K562 (cell line): ENCODE results near the gene EMID1. TPM values are rescaled to one million over a fixed set of nuclear protein-coding genes. Genes with fewer than 3 reads are reported as not detected.

Experiments
- ATF7 ChIP-seq: fragments of 450-650 bp; IDR thresholded peaks from 2 replicates; pipeline ENCODE4 v1.7.1; 2014; ENCODE audit warnings: mild to moderate bottlenecking, moderate library complexity
- CBFA2T2 ChIP-seq: fragments of 450-650 bp; conservative IDR thresholded peaks from 2 replicates; pipeline ENCODE4 v1.6.1; 2017; ENCODE audit warnings: mild to moderate bottlenecking
- CREM ChIP-seq: IDR thresholded peaks from 2 replicates; pipeline ENCODE4 v1.6.1; 2014; ENCODE audit warnings: antibody characterized with exemption, low read depth
- L3MBTL2 ChIP-seq: fragments of 450-650 bp; IDR thresholded peaks from 2 replicates; pipeline ENCODE4 v1.6.1; 2016; ENCODE audit warnings: mild to moderate bottlenecking, moderate library complexity
- RAD51 ChIP-seq: fragments of 450-650 bp; IDR thresholded peaks from 2 replicates; pipeline ENCODE4 v1.7.1; 2016; ENCODE audit warnings: low read depth, mild to moderate bottlenecking, borderline replicate concordance
- SIRT6 ChIP-seq: IDR thresholded peaks from one replicate; pipeline ENCODE4 v1.6.1; 2012; ENCODE audit warnings: low read depth, mild to moderate bottlenecking, control low read depth, inconsistent platforms, low read length, moderate library complexity
- SIX5 ChIP-seq, 2 experiments: IDR thresholded peaks; 2 replicates each; pipeline ENCODE4 v1.6.1; 2011; ENCODE audit warnings: low read length in 2 of 2, borderline replicate concordance in 1 of 2, low read depth in 1 of 2, mild to moderate bottlenecking in 1 of 2, moderate library complexity in 1 of 2; ENCODE audit not compliant: insufficient read depth in 1 of 2
- SP2 ChIP-seq: IDR thresholded peaks from 2 replicates; pipeline ENCODE4 v1.6.1; 2011; ENCODE audit warnings: mild to moderate bottlenecking, low read depth, low read length, moderate library complexity; ENCODE audit not compliant: poor library complexity, severe bottlenecking; ENCODE audit errors: extremely low read depth
- TFE3 ChIP-seq: fragments of 450-650 bp; formaldehyde crosslinking; IDR thresholded peaks from 2 replicates; pipeline ENCODE4 v1.4.0; 2020; ENCODE audit warnings: mild to moderate bottlenecking, mixed read lengths
- TOE1 ChIP-seq, 2 experiments: fragments of 450-650 bp in 1 of 2; sonication (generic) in 1 of 2; formaldehyde crosslinking in 1 of 2; IDR thresholded peaks; 2 replicates each; pipeline versions ENCODE4 v1.7.1 to v1.8.0; 2016 to 2022; ENCODE audit warnings: borderline replicate concordance in 2 of 2, mild to moderate bottlenecking in 2 of 2, antibody characterized with exemption in 1 of 2, inconsistent platforms in 1 of 2, low read depth in 1 of 2, missing genetic modification reagents in 1 of 2, moderate library complexity in 1 of 2
- USF2 ChIP-seq: sonication (generic); formaldehyde crosslinking; IDR thresholded peaks from 2 replicates; pipeline ENCODE4 v1.5.0; 2020; ENCODE audit warnings: missing genetic modification reagents
- polyA plus RNA-seq, 8 experiments: library from polyadenylated mRNA; depleted of rRNA in 4 of 8; stranded (reverse) in 5 of 8; unstranded in 3 of 8; fragments of >200 nt; fragmentation: Nextera tagmentation in 2 of 8; fragmentation: Illumina TruSeq in 1 of 8; extraction: Ambion mirVana in 2 of 8; extraction: Trizol in 1 of 8; gene quantifications; 2 replicates each; pipeline versions ENCODE4 v1.2.1 to v1.2.3, GENCODE V29; 2011 to 2014; ENCODE audit warnings: inconsistent platforms in 1 of 8, missing spikeins in 1 of 8
- total RNA-seq, 7 experiments: library from RNA; depleted of rRNA in 6 of 7; stranded (reverse); fragments of >200 nt in 6 of 7; fragmentation: Illumina TruSeq in 2 of 7; extraction: Trizol in 2 of 7; gene quantifications; 2 replicates each; pipeline versions ENCODE4 v1.2.1 to v1.2.3, GENCODE V29; 2011 to 2021; ENCODE audit warnings: low replicate concordance in 1 of 7

Gene EMID1
- total and polyA plus RNA-seq, 9 of the 15 experiments (the other 6 are each of a cell fraction or from before 2014, with no cell fraction given): 0.15 to 7.2 (median 2.7) TPM

GRCh38 chr22:29157759-29158535, 47.7 kb upstream of the EMID1 start (continued):
- TF ChIP-seq RAD51 (peak; percentile 97), TOE1 (IDR thresholded peaks at IDR 0.05; ENCODE audit: borderline replicate concordance) (peak; percentile 96), TOE1 (CRISPR knock-in tag; IDR thresholded peaks at IDR 0.05; ENCODE audit: borderline replicate concordance, low read depth) (no peak), L3MBTL2 (peak; percentile 34; the same call in 1 of the 2 replicates), TFE3 (CRISPR knock-in tag) (peak; percentile 93), CREM (0 out of 2 replicates have a peak, but pooled peaks have one; percentile 26), SIX5 (IDR thresholded peaks at IDR 0.05; ENCODE audit: borderline replicate concordance in 1 of 2, insufficient read depth in 1 of 2, low read depth in 1 of 2, low read length in 2 of 2) (peak; percentile 62; a peak in 3 of 4 replicates), USF2 (peak; percentile 91), SIRT6 (no peak), ATF7 (peak; percentile 12; the same call in 1 of the 2 replicates), SP2 (no peak), CBFA2T2 (peak; percentile 81)
